Mononuclear cell (primary cell): ENCODE measurements around the gene BTG2. TPM values are rescaled to one million over a fixed set of nuclear protein-coding genes. Genes with fewer than 3 reads are reported as not detected.
"Not testable (repeated sequence)": the region's sequence is repeated elsewhere in the genome, so short reads cannot be mapped to it uniquely, and the experiment has no call there.

Source experiments
- H3K27me3 ChIP-seq: 2 replicates; pipeline ENCODE4 v1.6.0; 2011; ENCODE audit warnings: low read length, control low read depth; ENCODE audit not compliant: insufficient read depth
- H3K4me1 ChIP-seq: 2 replicates; pipeline ENCODE4 v1.5.1; 2011; ENCODE audit warnings: mild to moderate bottlenecking, low read length, control low read depth; ENCODE audit not compliant: insufficient read depth
- H3K4me3 ChIP-seq: 2 replicates; pipeline ENCODE4 v1.5.1; 2011; ENCODE audit warnings: mild to moderate bottlenecking, low read length, moderate library complexity
- H3K9me3 ChIP-seq: 2 replicates; pipeline ENCODE4 v1.5.1; 2011; ENCODE audit warnings: low read depth, mild to moderate bottlenecking, control low read depth, low read length
- total RNA-seq: library from RNA; depleted of rRNA; stranded (reverse); fragments of >200 nt; gene quantifications from one replicate; pipeline ENCODE4 v1.2.3, GENCODE V29; 2012

The BTG2 gene
- total RNA-seq, 1 donor, result 842 TPM

DNA sequence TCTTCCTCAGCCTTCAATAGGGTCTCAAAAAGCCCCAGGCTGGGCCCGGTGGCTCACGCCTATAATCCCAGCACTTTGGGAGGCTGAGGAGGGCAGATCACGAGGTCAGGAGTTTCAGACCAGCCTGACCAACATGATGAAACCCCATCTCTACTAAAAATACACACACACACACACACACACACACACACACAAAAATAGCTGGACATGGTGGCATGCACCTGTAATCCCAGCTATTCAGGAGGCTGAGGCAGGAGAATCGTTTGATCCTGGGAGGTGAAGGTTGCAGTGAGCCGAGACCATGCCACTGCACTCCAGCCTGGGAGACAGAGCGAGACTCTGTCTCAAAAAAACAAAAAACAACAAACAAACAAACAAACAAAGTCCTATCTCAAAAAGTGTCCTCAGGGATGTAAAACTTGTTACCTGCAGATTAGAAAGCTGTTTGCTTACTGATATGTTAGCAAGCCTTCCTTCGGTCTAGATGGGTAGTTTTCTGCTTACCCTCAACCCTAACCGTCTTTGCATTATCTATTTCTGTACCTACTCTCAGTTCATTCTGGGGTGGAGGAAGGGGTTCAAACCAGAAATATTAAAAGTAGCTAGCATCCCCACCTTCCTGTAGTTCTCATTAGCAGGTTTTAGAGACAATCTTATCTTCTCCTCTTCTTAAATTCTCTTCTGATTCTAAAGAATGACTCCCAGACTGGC, 5.4 kb upstream of the BTG2 start:
- peaks cover 74% of the 10 kb centered on the region for H3K4me1 ChIP-seq
- H3K27me3 ChIP-seq, H3K4me3 ChIP-seq, H3K9me3 ChIP-seq: not testable (repeated sequence)

DNA sequence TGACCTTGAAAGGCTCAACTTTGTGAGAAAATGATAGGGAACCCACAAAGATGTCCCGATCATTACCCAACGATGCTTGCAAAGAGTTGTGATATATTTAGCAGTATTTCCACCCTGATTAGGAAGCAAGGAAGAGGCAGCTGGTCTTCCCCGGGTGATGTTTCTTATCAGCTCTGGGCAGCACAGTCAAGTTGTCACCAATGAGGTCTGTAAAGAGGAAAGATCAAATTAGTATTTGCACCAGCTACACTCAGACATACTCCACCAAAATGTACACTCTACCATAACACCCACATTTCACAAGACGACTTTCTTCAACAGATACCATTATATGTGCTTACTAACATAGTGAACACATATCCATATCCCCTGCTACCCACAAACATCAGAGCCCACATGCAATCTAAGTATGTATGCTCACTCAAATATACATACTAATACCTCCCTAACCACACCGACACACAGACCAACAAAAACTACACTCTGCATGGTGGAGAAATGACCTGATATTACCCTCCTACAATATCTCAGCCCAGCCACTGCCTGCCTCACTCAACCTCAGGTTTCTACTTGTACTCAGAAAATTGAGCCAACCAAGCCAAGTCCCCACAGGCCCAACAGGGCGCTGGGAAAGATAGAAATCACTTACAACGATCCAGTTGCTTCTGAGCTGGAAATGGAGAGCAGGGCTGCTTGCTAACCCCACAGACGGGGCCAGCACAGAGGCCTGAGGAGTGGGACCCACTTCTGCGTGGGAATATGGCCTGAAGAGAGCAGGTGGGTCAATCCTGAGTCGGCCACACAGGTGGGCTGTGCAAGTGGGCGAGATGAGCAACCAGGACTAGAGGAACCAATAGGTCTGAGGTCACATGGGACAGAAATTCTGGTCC, 4.6 kb upstream of the BTG2 start:
- Histone ChIP-seq H3K4me1 (peaks cover 70% of the 10 kb centered on the region), H3K27me3 (no peaks in the 10 kb centered on the region), H3K9me3 (no peaks in the 10 kb centered on the region), H3K4me3 (no peak overlapping the region)

DNA sequence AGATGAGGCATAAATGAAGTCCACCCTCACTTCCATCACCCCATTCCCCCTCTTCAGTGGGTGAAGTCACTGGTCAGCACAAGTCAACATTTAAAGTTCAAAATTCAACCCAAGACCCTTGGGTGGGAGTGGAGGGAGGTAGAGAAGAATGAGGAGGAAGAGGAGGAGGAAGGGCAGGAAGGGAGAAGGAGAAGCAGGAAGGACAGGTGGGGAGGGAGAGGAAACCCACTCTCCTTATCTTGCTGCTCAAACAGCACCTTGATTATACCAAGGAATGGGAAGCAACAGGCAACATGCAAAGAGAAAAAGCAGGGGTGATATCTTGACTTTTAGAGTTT, 4.0 kb upstream of the BTG2 start:
- Histone ChIP-seq H3K9me3 (no peaks in the 10 kb centered on the region), H3K4me3 (no peak overlapping the region), H3K4me1 (peaks cover 64% of the 10 kb centered on the region), H3K27me3 (no peaks in the 10 kb centered on the region)

DNA sequence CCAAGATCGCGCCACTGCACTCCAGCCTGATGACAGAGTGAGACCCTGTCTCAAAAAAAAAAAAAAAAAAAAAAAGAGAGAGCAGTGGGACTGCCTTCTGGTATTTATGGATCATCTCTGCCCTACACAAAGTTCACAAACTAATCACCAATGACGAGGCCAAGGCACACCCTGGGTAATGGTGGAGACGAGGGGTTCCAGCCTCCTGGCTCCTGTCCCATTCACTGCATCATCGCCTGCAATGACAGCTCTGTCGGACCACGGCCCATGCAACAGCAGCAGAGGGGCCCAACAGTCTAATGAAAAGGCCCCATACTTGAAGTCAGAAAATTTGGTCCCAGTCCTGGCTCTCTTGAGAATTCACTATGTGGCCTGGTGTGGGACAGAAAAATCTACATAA, 2.9 kb upstream of the BTG2 start:
- Histone ChIP-seq H3K27me3 (no peaks in the 10 kb centered on the region), H3K4me3 (no peak overlapping the region), H3K4me1 (peaks cover 71% of the 10 kb centered on the region), H3K9me3 (no peaks in the 10 kb centered on the region)

DNA sequence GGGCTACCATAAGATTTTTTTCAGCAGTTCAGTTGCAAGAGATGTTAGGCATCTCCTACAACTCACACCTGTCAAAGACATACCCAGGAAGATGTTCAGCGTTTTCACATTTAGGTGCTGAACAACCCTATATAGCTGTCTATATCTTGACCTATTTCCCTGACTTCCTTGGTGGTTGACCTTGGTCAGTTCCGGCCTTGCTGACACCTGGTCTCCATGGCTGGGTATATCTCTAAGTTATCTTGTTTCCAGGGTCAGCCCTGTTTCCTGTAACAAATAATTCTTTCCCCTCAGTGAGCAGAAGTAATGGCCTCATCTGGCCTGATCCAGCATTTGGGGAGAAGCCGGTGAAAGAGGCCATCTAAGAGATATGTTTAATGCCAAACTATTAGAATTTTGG, 2.4 kb upstream of the BTG2 start:
- no peak overlapping the region for H3K4me3 ChIP-seq
- peaks cover 76% of the 10 kb centered on the region for H3K4me1 ChIP-seq
- H3K27me3 ChIP-seq, result no peaks in the 10 kb centered on the region
- no peaks in the 10 kb centered on the region for H3K9me3 ChIP-seq

DNA sequence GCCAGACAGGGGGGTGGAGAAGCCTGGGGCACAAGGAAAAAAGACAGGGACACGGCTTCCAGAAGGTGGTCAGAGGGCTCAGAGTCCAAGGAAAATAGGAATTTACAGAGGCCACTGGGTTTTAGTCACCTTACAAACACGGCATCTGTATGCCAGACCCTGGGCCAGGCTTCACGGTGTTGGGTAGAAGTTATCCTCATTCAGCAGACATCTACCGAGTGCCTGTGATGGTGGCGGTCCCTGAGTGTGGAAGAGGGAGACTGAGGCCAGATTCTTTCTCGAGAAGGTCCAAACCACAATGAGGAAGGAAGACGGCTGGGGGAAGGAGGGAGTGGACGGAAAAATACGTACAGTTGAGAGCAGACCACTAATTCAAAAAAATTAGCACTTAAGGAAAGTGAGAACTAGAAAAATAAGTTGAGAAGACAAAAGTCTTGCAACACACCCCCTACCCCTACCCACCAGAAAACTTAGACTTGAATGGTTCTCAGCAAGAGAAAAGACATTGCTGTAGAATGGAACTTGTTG, 864 bp upstream of the BTG2 start:
- no peaks in the 10 kb centered on the region for H3K27me3 ChIP-seq
- peak overlapping the region; percentile 63 for H3K4me3 ChIP-seq
- no peaks in the 10 kb centered on the region for H3K9me3 ChIP-seq
- H3K4me1 ChIP-seq, result peaks cover 79% of the 10 kb centered on the region

DNA sequence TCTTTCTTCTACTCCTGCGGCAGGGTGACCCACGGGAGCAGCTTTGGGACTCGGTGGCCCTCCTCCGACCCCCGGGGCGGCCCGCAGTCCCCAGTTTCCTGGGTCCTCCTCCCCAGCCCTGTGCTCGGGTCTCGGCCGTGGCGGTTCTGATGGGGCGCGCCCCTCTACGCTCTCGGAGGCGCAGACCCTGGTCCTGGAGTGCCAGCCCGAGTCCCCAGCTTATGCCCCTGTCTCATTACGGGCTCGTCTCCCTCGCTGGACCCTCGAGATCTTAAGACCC, 430 bp downstream of the BTG2 start:
- H3K4me1 ChIP-seq, result peaks cover 82% of the 10 kb centered on the region
- H3K27me3 ChIP-seq, result no peaks in the 10 kb centered on the region
- peak overlapping the region; percentile 100 for H3K4me3 ChIP-seq
- H3K9me3 ChIP-seq, result no peaks in the 10 kb centered on the region

DNA sequence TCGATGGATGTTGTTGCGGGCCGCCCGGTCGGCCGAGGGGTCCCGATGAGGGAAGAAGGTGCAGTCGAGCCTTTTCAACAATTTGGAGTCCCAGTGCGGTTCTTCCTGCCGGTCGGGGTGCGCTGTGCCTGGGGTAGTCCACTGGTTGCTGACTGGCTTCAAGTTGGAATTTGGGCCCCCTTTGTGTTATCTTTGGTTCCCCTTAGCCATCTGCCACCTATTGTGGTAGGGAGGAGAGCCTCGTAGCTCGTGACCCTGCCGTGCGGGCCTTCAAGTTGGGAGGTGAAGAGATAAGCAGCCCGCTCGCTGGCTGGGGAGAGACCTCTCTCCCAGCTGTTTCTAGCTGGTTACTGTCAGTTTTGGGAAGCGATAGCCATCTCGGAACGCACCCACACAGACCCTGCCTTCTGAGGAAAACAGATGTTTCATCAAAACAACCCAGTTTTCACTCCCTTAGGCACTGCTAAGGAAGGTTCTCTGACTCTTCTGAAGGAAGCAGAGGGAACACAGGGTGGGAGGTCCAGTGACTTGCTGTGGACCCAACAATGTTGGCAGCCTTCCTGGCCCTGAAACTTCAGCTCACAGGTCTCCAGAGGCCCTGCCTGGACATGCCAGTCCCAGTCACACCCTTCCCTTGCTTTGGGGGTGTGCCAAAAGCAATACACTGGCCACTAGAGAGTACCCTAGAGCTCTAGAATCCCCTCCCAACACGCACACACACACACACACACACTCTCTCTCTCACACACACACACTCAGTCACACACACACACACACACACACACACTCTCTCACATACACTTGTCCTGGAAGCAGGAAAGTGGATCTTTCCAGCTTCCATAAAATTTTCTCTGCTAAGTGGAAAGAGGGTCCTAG, 1.0 kb downstream of the BTG2 start:
- Histone ChIP-seq H3K27me3 (no peaks in the 10 kb centered on the region), H3K4me3 (peak overlapping the region; percentile 100), H3K9me3 (no peaks in the 10 kb centered on the region), H3K4me1 (peaks cover 82% of the 10 kb centered on the region)

DNA sequence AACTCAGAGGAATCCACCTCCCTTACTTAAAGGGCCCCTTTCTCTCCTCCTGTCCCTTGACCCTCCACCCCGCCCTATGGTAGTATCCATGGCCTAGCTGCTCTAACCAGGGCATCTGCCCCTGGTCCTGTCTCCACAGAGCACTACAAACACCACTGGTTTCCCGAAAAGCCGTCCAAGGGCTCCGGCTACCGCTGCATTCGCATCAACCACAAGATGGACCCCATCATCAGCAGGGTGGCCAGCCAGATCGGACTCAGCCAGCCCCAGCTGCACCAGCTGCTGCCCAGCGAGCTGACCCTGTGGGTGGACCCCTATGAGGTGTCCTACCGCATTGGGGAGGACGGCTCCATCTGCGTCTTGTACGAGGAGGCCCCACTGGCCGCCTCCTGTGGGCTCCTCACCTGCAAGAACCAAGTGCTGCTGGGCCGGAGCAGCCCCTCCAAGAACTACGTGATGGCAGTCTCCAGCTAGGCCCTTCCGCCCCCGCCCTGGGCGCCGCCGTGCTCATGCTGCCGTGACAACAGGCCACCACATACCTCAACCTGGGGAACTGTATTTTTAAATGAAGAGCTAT, 1.7 kb downstream of the BTG2 start:
- Histone ChIP-seq H3K9me3 (no peaks in the 10 kb centered on the region), H3K4me1 (peaks cover 85% of the 10 kb centered on the region), H3K4me3 (peak overlapping the region; percentile 100), H3K27me3 (no peaks in the 10 kb centered on the region)

DNA sequence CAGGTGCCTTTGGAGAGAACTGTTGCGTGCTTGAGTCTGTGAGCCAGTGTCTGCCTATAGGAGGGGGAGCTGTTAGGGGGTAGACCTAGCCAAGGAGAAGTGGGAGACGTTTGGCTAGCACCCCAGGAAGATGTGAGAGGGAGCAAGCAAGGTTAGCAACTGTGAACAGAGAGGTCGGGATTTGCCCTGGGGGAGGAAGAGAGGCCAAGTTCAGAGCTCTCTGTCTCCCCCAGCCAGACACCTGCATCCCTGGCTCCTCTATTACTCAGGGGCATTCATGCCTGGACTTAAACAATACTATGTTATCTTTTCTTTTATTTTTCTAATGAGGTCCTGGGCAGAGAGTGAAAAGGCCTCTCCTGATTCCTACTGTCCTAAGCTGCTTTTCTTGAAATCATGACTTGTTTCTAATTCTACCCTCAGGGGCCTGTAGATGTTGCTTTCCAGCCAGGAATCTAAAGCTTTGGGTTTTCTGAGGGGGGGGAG, 2.4 kb downstream of the BTG2 start:
- Histone ChIP-seq H3K27me3 (no peaks in the 10 kb centered on the region), H3K4me3 (peak overlapping the region; percentile 100), H3K4me1 (peaks cover 81% of the 10 kb centered on the region), H3K9me3 (no peaks in the 10 kb centered on the region)

DNA sequence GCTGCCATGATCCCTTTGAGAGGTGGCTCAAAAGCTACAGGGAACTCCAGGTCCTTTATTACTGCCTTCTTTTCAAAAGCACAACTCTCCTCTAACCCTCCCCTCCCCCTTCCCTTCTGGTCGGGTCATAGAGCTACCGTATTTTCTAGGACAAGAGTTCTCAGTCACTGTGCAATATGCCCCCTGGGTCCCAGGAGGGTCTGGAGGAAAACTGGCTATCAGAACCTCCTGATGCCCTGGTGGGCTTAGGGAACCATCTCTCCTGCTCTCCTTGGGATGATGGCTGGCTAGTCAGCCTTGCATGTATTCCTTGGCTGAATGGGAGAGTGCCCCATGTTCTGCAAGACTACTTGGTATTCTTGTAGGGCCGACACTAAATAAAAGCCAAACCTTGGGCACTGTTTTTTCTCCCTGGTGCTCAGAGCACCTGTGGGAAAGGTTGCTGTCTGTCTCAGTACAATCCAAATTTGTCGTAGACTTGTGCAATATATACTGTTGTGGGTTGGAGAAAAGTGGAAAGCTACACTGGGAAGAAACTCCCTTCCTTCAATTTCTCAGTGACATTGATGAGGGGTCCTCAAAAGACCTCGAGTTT, 3.1 kb downstream of the BTG2 start:
- no peaks in the 10 kb centered on the region for H3K9me3 ChIP-seq
- peak overlapping the region; percentile 100 for H3K4me3 ChIP-seq
- H3K4me1 ChIP-seq, result peaks cover 74% of the 10 kb centered on the region
- H3K27me3 ChIP-seq, result no peaks in the 10 kb centered on the region

DNA sequence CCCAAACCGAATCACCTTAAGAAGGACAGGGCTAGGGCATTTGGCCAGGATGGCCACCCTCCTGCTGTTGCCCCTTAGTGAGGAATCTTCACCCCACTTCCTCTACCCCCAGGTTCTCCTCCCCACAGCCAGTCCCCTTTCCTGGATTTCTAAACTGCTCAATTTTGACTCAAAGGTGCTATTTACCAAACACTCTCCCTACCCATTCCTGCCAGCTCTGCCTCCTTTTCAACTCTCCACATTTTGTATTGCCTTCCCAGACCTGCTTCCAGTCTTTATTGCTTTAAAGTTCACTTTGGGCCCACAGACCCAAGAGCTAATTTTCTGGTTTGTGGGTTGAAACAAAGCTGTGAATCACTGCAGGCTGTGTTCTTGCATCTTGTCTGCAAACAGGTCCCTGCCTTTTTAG, 3.6 kb downstream of the BTG2 start:
- Histone ChIP-seq H3K4me3 (peak overlapping the region; percentile 100), H3K9me3 (no peaks in the 10 kb centered on the region), H3K27me3 (no peaks in the 10 kb centered on the region), H3K4me1 (peaks cover 69% of the 10 kb centered on the region)

DNA sequence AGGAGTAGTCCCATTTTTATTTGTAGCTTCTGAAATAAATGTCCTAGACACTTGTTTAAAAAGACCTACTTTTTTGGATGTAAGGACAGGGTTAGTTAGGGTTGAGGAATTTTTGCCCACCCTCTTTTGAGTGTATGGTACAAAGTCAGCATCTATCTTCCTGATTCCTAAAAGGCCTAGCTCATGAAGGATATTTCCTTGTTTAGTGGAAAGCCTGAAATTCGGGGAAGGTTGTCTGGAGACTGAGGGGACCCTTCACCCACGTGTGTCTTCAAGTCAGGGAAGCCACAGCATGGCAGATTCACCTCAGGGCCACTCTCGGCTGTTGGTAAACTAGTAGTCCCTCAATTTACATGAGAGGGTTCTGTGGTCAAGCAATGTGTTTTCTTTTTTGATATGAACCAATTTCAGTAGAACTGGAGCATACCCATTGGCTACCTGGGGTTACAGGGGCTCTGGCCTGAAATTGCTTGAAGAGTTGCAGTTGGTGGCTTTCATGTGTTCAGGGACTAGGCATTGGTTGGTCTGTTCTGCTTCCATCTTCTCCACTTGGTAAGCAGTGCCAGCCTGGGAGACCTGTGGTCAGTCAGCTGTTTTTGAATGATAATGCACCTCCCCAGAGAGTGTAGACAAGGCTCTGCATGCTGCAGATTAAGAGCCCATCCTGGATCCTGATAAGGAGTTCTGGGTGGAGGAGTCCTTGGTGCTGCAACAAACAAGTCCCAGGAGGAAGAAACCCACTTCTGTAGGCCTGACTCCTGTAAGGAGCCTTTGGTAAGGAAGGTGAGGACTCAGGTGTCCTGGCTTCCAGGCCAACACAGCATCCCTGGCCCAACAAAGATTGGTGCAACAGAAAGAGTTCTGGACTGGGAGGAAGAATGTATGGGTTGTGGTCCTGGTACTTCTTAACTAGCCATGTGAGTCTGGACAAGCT, 6.3 kb downstream of the BTG2 start:
- Histone ChIP-seq H3K4me1 (peaks cover 55% of the 10 kb centered on the region), H3K27me3 (no peaks in the 10 kb centered on the region), H3K9me3 (no peaks in the 10 kb centered on the region), H3K4me3 (no peak overlapping the region)
